Esophagus muscularis mucosa (tissue), 4 donors: ENCODE measurements around the gene ADAMTSL1. TPM values are rescaled to one million over a fixed set of nuclear protein-coding genes. Genes with fewer than 3 reads are reported as not detected.

Experiments used
- DNase-seq: peaks from one replicate; pipeline ENCODE4 v3.0.0-alpha.2; 2017; ENCODE audit errors: extremely low spot score
- H3K27ac ChIP-seq, 4 donors: fragments of 200-600 bp; sonication (generic); replicated peaks in 1 of 4; 1 replicate in 3 of 4; 2 replicates in 1 of 4; pipeline ENCODE4 v1.5.1; 2016 to 2019; ENCODE audit warnings: mild to moderate bottlenecking in 1 of 4
- H3K27me3 ChIP-seq, 4 donors: fragments of 200-600 bp; sonication (generic); one replicate each; pipeline versions ENCODE4 v1.5.1 to v1.6.0; 2016 to 2019
- H3K36me3 ChIP-seq, 4 donors: fragments of 200-600 bp; sonication (generic); one replicate each; pipeline ENCODE4 v1.5.1; 2016 to 2019
- H3K4me1 ChIP-seq, 4 donors: fragments of 200-600 bp; sonication (generic); one replicate each; pipeline ENCODE4 v1.5.1; 2016 to 2019
- H3K4me3 ChIP-seq, 4 donors: fragments of 200-600 bp; sonication (generic); 1 replicate in 2 of 4; 2 replicates in 2 of 4; pipeline ENCODE4 v1.5.1; 2016 to 2019; ENCODE audit warnings: mild to moderate bottlenecking in 4 of 4, moderate library complexity in 1 of 4
- H3K9me3 ChIP-seq, 4 donors: fragments of 200-600 bp; sonication (generic); 1 replicate in 3 of 4; 2 replicates in 1 of 4; pipeline ENCODE4 v1.5.1; 2016 to 2019
- CTCF ChIP-seq, 3 experiments: fragments of 200-600 bp in 2 of 3; fragments of 450-650 bp in 1 of 3; sonication (generic) in 2 of 3; IDR thresholded peaks; one replicate each; pipeline ENCODE4 v1.5.1; 2017 to 2019; ENCODE audit warnings: antibody characterized with exemption in 3 of 3, mild to moderate bottlenecking in 2 of 3, moderate library complexity in 1 of 3
- EP300 ChIP-seq: sonication (generic); formaldehyde crosslinking; IDR thresholded peaks from one replicate; pipeline ENCODE4 v1.6.1; 2017; ENCODE audit warnings: antibody characterized with exemption
- POLR2A ChIP-seq: fragments of 450-650 bp; IDR thresholded peaks from one replicate; pipeline ENCODE4 v1.6.1; 2017; ENCODE audit warnings: antibody characterized with exemption, moderate library complexity, mild to moderate bottlenecking, low read depth
- POLR2AphosphoS5 ChIP-seq, 2 donors: sonication (generic); formaldehyde crosslinking; IDR thresholded peaks; one replicate each; pipeline ENCODE4 v1.6.1; 2017; ENCODE audit warnings: antibody characterized with exemption in 2 of 2
- WGBS: methylation state at CpG from one replicate; pipeline ENCODE4 v1.1.5; 2018; 5-methylcytosine and 5-hydroxymethylcytosine counted together
- intact Hi-C: fragments of 100-400 bp; cut with DNase I; formaldehyde crosslinking; loops from one replicate; pipeline ENCODE4 v1.15.1; 2023
- total RNA-seq, 4 donors: library from RNA; depleted of rRNA; stranded (reverse); fragments of >200 nt; gene quantifications; one replicate each; pipeline versions ENCODE4 v1.1.0 to v1.2.1, GENCODE V29; 2016

Gene ADAMTSL1
- total RNA-seq, 4 donors from 2014 or later, result 81.7 to 172 (median 145) TPM

GRCh38 chr9:18739127-18739526, 265.2 kb downstream of the ADAMTSL1 start:
- Histone ChIP-seq H3K27ac (no peak overlapping the region), H3K27me3 (no peaks in the 10 kb centered on the region), H3K36me3 (no peaks in the 10 kb centered on the region), H3K9me3 (no peaks in the 10 kb centered on the region), H3K4me1 (peaks cover 0 to 20% (median 10%) of the 10 kb centered on the region in 4 donors), H3K4me3 (no peak overlapping the region)
- intact Hi-C loops, result no loop called here
- TF ChIP-seq EP300, result no peak
- TF ChIP-seq POLR2A, result no peak
- no peak for TF ChIP-seq POLR2AphosphoS5 (IDR thresholded peaks at IDR 0.05)
- no peak for TF ChIP-seq CTCF (IDR thresholded peaks at IDR 0.05)
- DNase-seq, result no peak

- intact Hi-C loops, result no loop called here
Observed at GRCh38 chr9:18739641-18740318, 265.8 kb downstream of the ADAMTSL1 start.

GRCh38 chr9:18741359-18741758, 267.4 kb downstream of the ADAMTSL1 start:
- no peak overlapping the region for H3K27ac ChIP-seq
- no peaks in the 10 kb centered on the region for H3K27me3 ChIP-seq
- intact Hi-C loops, result no loop called here
- 100% methylated on average over 1 of the region's 1 CpG for WGBS
- H3K9me3 ChIP-seq, result no peaks in the 10 kb centered on the region
- no peak for DNase-seq
- no peak overlapping the region for H3K4me3 ChIP-seq
- no peak for TF ChIP-seq POLR2A
- H3K36me3 ChIP-seq, result no peaks in the 10 kb centered on the region
- H3K4me1 ChIP-seq, result peaks cover 0 to 31% (median 18%) of the 10 kb centered on the region in 4 donors

More at GRCh38 chr9:18739641-18740318, 265.8 kb downstream of the ADAMTSL1 start:
- no peaks in the 10 kb centered on the region for H3K9me3 ChIP-seq
- H3K36me3 ChIP-seq, result no peaks in the 10 kb centered on the region
- WGBS, result 80% methylated on average over 5 of the region's 5 CpGs
- DNase-seq, result no peak
- H3K4me1 ChIP-seq, result peaks cover 0 to 23% (median 11%) of the 10 kb centered on the region in 4 donors
- no peak overlapping the region for H3K4me3 ChIP-seq
- H3K27ac ChIP-seq, result no peak overlapping the region
- TF ChIP-seq POLR2A, result no peak
- no peak for TF ChIP-seq POLR2AphosphoS5 (IDR thresholded peaks at IDR 0.05)
- no peak for TF ChIP-seq EP300
- no peak for TF ChIP-seq CTCF (IDR thresholded peaks at IDR 0.05)
- no peaks in the 10 kb centered on the region for H3K27me3 ChIP-seq

- intact Hi-C loops, result no loop called here
- TF ChIP-seq POLR2AphosphoS5 (IDR thresholded peaks at IDR 0.05) (no peak), POLR2A (no peak), CTCF (IDR thresholded peaks at IDR 0.05) (no peak), EP300 (no peak)
- Histone ChIP-seq H3K4me1 (peaks cover 0 to 37% (median 24%) of the 10 kb centered on the region in 4 donors), H3K4me3 (no peak overlapping the region), H3K27me3 (no peaks in the 10 kb centered on the region), H3K36me3 (no peaks in the 10 kb centered on the region), H3K27ac (no peak overlapping the region), H3K9me3 (no peaks in the 10 kb centered on the region)
- DNase-seq, result no peak
- 100% methylated on average over 1 of the region's 1 CpG for WGBS
Observed at GRCh38 chr9:18741945-18742344, 268.0 kb downstream of the ADAMTSL1 start.

GRCh38 chr9:18743421-18743820, 269.5 kb downstream of the ADAMTSL1 start:
- no peak overlapping the region for H3K4me3 ChIP-seq
- no peak for DNase-seq
- intact Hi-C loops, result no loop called here
- no peaks in the 10 kb centered on the region for H3K27me3 ChIP-seq
- H3K4me1 ChIP-seq, result peaks cover 8 to 45% (median 38%) of the 10 kb centered on the region in 4 donors
- no peak for TF ChIP-seq POLR2A
- no peak for TF ChIP-seq POLR2AphosphoS5 (IDR thresholded peaks at IDR 0.05)
- TF ChIP-seq CTCF (IDR thresholded peaks at IDR 0.05), result no peak
- TF ChIP-seq EP300, result no peak
- WGBS, result 41% methylated on average over 6 of the region's 6 CpGs
- H3K27ac ChIP-seq, result peak overlapping the region in 3 of 4 donors; percentile 12 to 58 (median 45)
- H3K9me3 ChIP-seq, result no peaks in the 10 kb centered on the region
- no peaks in the 10 kb centered on the region for H3K36me3 ChIP-seq
